HEK293 (cell line): ENCODE data around the gene PLCE1.

Source experiments
- CTCF ChIA-PET: fragments of 350-600 bp; formaldehyde crosslinking; extraction: SDS; loops from one replicate; lab custom pipeline; 2021; ENCODE audit warnings: antibody characterized with exemption; lab: Yijun Ruan, JAX
- POLR2A ChIA-PET: fragments of 300-600 bp; formaldehyde crosslinking; extraction: SDS; loops from one replicate; lab custom pipeline; 2020; ENCODE audit warnings: antibody characterized with exemption, inconsistent platforms; lab: Yijun Ruan, JAX
- H3K27ac ChIP-seq: fragments of 200-500 bp; sonication (Bioruptor generic); 2 replicates; pipeline ENCODE4 v1.5.1; 2014; ENCODE audit warnings: low read depth, low read length, control low read depth, inconsistent platforms; ENCODE audit errors: extremely low read depth
- H3K36me3 ChIP-seq, 2 experiments: fragments of 200-500 bp in 1 of 2; sonication (Bioruptor generic) in 1 of 2; 1 replicate in 1 of 2; 2 replicates in 1 of 2; pipeline ENCODE4 v1.5.1; 2014 to 2017; ENCODE audit warnings: inconsistent platforms in 2 of 2, low read length in 2 of 2; ENCODE audit not compliant: control insufficient read depth in 2 of 2, insufficient read depth in 1 of 2
- H3K4me1 ChIP-seq: fragments of 200-500 bp; sonication (Bioruptor generic); 2 replicates; pipeline ENCODE4 v1.5.1; 2014; ENCODE audit warnings: mild to moderate bottlenecking, low read length, inconsistent platforms; ENCODE audit not compliant: control insufficient read depth, insufficient read depth
- H3K4me3 ChIP-seq: 2 replicates; pipeline ENCODE4 v1.5.1; 2011; ENCODE audit warnings: low read depth, mild to moderate bottlenecking, control low read depth, low read length, moderate library complexity
- H3K9me3 ChIP-seq: fragments of 200-500 bp; sonication (Bioruptor generic); 2 replicates; pipeline ENCODE4 v1.5.1; 2014; ENCODE audit warnings: low read depth, low read length, inconsistent platforms; ENCODE audit not compliant: control insufficient read depth, insufficient read depth
- GFI1B ChIP-seq: fragments of 450-650 bp; formaldehyde crosslinking; IDR thresholded peaks from 2 replicates; pipeline ENCODE4 v1.5.1; 2016; ENCODE audit warnings: missing biosample characterization, missing genetic modification characterization
- IKZF3 ChIP-seq: fragments of 450-650 bp; IDR thresholded peaks from 2 replicates; pipeline ENCODE4 v1.5.0; 2018; ENCODE audit warnings: missing biosample characterization, mild to moderate bottlenecking, missing genetic modification characterization, moderate library complexity
- KLF8 ChIP-seq: fragments of 450-650 bp; formaldehyde crosslinking; IDR thresholded peaks from 2 replicates; pipeline ENCODE4 v1.5.1; 2016; ENCODE audit warnings: missing biosample characterization, missing genetic modification characterization
- MZF1 ChIP-seq: fragments of 450-650 bp; formaldehyde crosslinking; IDR thresholded peaks from 2 replicates; pipeline ENCODE4 v1.5.1; 2017; ENCODE audit warnings: missing biosample characterization, missing genetic modification characterization, borderline replicate concordance
- PRDM1 ChIP-seq: fragments of 450-650 bp; formaldehyde crosslinking; IDR thresholded peaks from 2 replicates; pipeline ENCODE4; 2016; ENCODE audit warnings: missing biosample characterization, missing genetic modification characterization
- SP7 ChIP-seq: fragments of 450-650 bp; formaldehyde crosslinking; IDR thresholded peaks from 2 replicates; pipeline ENCODE4 v1.5.1; 2016; ENCODE audit warnings: missing biosample characterization, missing genetic modification characterization
- TRIM28 ChIP-seq: IDR thresholded peaks from 2 replicates; pipeline ENCODE4 v1.6.1; 2011; ENCODE audit warnings: low read length, control low read depth, borderline replicate concordance
- ZBTB17 ChIP-seq: fragments of 450-650 bp; formaldehyde crosslinking; IDR thresholded peaks from 2 replicates; pipeline ENCODE4 v1.5.1; 2016; ENCODE audit warnings: missing biosample characterization, missing genetic modification characterization
- ZBTB20 ChIP-seq: fragments of 450-650 bp; formaldehyde crosslinking; IDR thresholded peaks from 2 replicates; pipeline ENCODE4 v1.5.1; 2016; ENCODE audit warnings: missing biosample characterization, missing genetic modification characterization
- ZBTB21 ChIP-seq: fragments of 450-650 bp; formaldehyde crosslinking; IDR thresholded peaks from 2 replicates; pipeline ENCODE4 v1.5.1; 2017; ENCODE audit warnings: missing biosample characterization, missing genetic modification characterization
- ZEB2 ChIP-seq: fragments of 450-650 bp; formaldehyde crosslinking; IDR thresholded peaks from 2 replicates; pipeline ENCODE4 v1.5.1; 2016; ENCODE audit warnings: missing biosample characterization, missing genetic modification characterization
- ZNF121 ChIP-seq: fragments of 450-650 bp; formaldehyde crosslinking; IDR thresholded peaks from 2 replicates; pipeline ENCODE4 v1.5.1; 2016; ENCODE audit warnings: missing biosample characterization, missing genetic modification characterization
- ZNF266 ChIP-seq: fragments of 450-650 bp; formaldehyde crosslinking; IDR thresholded peaks from 2 replicates; pipeline ENCODE4 v1.5.1; 2016; ENCODE audit warnings: missing biosample characterization, missing genetic modification characterization, low read depth
- ZNF335 ChIP-seq: fragments of 450-650 bp; formaldehyde crosslinking; conservative IDR thresholded peaks from 2 replicates; pipeline ENCODE4 v1.5.1; 2016; ENCODE audit warnings: missing biosample characterization, missing genetic modification characterization
- ZNF366 ChIP-seq: fragments of 450-650 bp; formaldehyde crosslinking; conservative IDR thresholded peaks from 2 replicates; pipeline ENCODE4 v1.5.1; 2016; ENCODE audit warnings: missing biosample characterization, missing genetic modification characterization
- ZNF423 ChIP-seq: fragments of 450-650 bp; formaldehyde crosslinking; IDR thresholded peaks from 2 replicates; pipeline ENCODE4 v1.5.1; 2016; ENCODE audit warnings: missing biosample characterization, missing genetic modification characterization
- ZNF433 ChIP-seq: fragments of 450-650 bp; formaldehyde crosslinking; IDR thresholded peaks from 2 replicates; pipeline ENCODE4 v1.5.1; 2016; ENCODE audit warnings: missing biosample characterization, missing genetic modification characterization, low read depth
- ZNF510 ChIP-seq: fragments of 450-650 bp; formaldehyde crosslinking; IDR thresholded peaks from 2 replicates; pipeline ENCODE4 v1.5.1; 2018; ENCODE audit warnings: mild to moderate bottlenecking, missing genetic modification characterization, missing biosample characterization; ENCODE audit not compliant: insufficient replicate concordance
- ZNF529 ChIP-seq: fragments of 450-650 bp; formaldehyde crosslinking; IDR thresholded peaks from 2 replicates; pipeline ENCODE4 v1.5.1; 2017; ENCODE audit warnings: missing genetic modification characterization, missing biosample characterization; ENCODE audit not compliant: insufficient replicate concordance
- ZNF555 ChIP-seq: fragments of 450-650 bp; formaldehyde crosslinking; conservative IDR thresholded peaks from 2 replicates; pipeline ENCODE4 v1.5.1; 2017; ENCODE audit warnings: missing biosample characterization, mild to moderate bottlenecking, missing genetic modification characterization, inconsistent platforms
- ZNF561 ChIP-seq: fragments of 450-650 bp; IDR thresholded peaks from 2 replicates; pipeline ENCODE4 v1.5.1; 2018; ENCODE audit warnings: missing biosample characterization, missing genetic modification characterization, borderline replicate concordance
- ZNF600 ChIP-seq: fragments of 450-650 bp; formaldehyde crosslinking; IDR thresholded peaks from 2 replicates; pipeline ENCODE4 v1.5.1; 2016; ENCODE audit warnings: missing biosample characterization, missing genetic modification characterization
- ZNF670 ChIP-seq: fragments of 450-650 bp; formaldehyde crosslinking; IDR thresholded peaks from 2 replicates; pipeline ENCODE4 v1.5.1; 2016; ENCODE audit warnings: missing biosample characterization, missing genetic modification characterization, low read depth
- ZNF701 ChIP-seq: fragments of 450-650 bp; formaldehyde crosslinking; IDR thresholded peaks from 2 replicates; pipeline ENCODE4 v1.5.1; 2016; ENCODE audit warnings: missing biosample characterization, missing genetic modification characterization
- ZSCAN30 ChIP-seq: fragments of 450-650 bp; IDR thresholded peaks from 2 replicates; pipeline ENCODE4 v1.5.1; 2018; ENCODE audit warnings: missing biosample characterization, mild to moderate bottlenecking, missing genetic modification characterization, moderate library complexity
- TF ChIP-seq, protein P1 (sequence below): fragments of 450-650 bp; formaldehyde crosslinking; IDR thresholded peaks from 2 replicates; pipeline ENCODE4 v1.5.1; 2016; ENCODE audit warnings: missing biosample characterization, missing genetic modification characterization
- TF ChIP-seq, protein P2 (sequence below): fragments of 450-650 bp; formaldehyde crosslinking; IDR thresholded peaks from 2 replicates; pipeline ENCODE4 v1.5.1; 2016; ENCODE audit warnings: missing biosample characterization, missing genetic modification characterization
- TF ChIP-seq, protein P3 (sequence below): fragments of 450-650 bp; formaldehyde crosslinking; IDR thresholded peaks from 2 replicates; pipeline ENCODE4 v1.5.1; 2017; ENCODE audit warnings: missing biosample characterization, missing genetic modification characterization
- TF ChIP-seq, protein P4 (sequence below): fragments of 450-650 bp; formaldehyde crosslinking; IDR thresholded peaks from 2 replicates; pipeline ENCODE4 v1.5.1; 2017; ENCODE audit warnings: missing biosample characterization, missing genetic modification characterization
- TF ChIP-seq, protein P5 (sequence below): fragments of 450-650 bp; formaldehyde crosslinking; IDR thresholded peaks from 2 replicates; pipeline ENCODE4 v1.5.1; 2016; ENCODE audit warnings: missing biosample characterization, missing genetic modification characterization

The PLCE1 gene

DNA sequence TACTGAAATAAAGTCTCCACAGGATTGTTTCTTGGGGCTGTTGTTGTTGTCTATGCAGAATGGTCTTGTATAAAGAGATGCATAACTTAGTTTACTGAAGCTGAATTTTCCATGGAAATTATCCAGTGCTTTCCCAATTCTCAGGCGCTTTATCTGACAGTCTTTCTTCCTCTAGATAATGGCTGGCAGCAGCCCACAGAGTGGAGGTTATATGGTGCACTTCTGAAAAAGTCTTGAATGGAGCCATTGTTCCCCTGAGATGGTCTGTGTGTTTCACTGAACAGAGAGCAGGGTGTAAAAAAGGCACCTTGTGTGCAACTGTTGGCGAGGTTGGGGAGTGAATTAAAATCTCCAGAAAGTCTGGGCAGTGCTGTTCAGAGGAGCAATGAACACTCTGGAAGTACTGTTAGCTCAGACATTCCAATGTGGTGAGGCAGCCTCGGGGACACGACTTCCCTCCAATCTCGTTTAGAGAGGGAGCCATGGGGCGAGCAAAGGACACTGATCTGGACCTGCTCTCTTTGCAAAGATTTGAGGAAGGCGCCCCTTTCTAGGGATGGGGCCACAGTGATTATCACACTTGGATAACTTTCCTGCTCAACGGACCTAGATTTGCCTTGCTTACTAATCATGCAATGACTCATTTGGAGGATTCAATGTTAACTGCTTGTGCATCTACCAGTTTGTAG is 2.0 kb upstream of the PLCE1 start:
- Histone ChIP-seq H3K4me1 (peaks cover 24% of the 10 kb centered on the region), H3K4me3 (no peak overlapping the region), H3K27ac (peak overlapping the region; percentile 28; the same call in 1 of the 2 replicates), H3K9me3 (no peaks in the 10 kb centered on the region), H3K36me3 (no peaks in the 10 kb centered on the region)
- POLR2A ChIA-PET, result interaction anchor here (0.9 kb wide), 2 partner anchors 38 to 57 kb away, joined by 3 to 4 read pairs; no protein-coding TSS in a partner anchor
- CTCF ChIA-PET, result interaction anchor here (0.6 to 1.8 kb wide), 9 partner anchors 15 to 634 kb away, joined by 3 to 7 read pairs (median 4); no protein-coding TSS in a partner anchor
- TF ChIP-seq ZBTB20, result peak; percentile 77; the same call in 1 of the 2 replicates
- TF ChIP-seq, protein P1, sequence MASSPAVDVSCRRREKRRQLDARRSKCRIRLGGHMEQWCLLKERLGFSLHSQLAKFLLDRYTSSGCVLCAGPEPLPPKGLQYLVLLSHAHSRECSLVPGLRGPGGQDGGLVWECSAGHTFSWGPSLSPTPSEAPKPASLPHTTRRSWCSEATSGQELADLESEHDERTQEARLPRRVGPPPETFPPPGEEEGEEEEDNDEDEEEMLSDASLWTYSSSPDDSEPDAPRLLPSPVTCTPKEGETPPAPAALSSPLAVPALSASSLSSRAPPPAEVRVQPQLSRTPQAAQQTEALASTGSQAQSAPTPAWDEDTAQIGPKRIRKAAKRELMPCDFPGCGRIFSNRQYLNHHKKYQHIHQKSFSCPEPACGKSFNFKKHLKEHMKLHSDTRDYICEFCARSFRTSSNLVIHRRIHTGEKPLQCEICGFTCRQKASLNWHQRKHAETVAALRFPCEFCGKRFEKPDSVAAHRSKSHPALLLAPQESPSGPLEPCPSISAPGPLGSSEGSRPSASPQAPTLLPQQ (tag by site-specific recombination), result peak; percentile 57
- TF ChIP-seq ZNF600, result peak; percentile 75
- no peak for TF ChIP-seq ZNF121
- TF ChIP-seq ZNF423 (tag by site-specific recombination), result no peak
- peak; percentile 69 for TF ChIP-seq ZBTB17
- TF ChIP-seq ZNF701, result no peak
- peak; percentile 65; the same call in 1 of the 2 replicates for TF ChIP-seq MZF1 (tag by site-specific recombination)
- TF ChIP-seq ZNF670 (tag by site-specific recombination), result no peak
- no peak for TF ChIP-seq ZNF510 (tag by site-specific recombination)
- peak; percentile 39; the same call in 1 of the 2 replicates for TF ChIP-seq KLF8 (tag by site-specific recombination)
- TF ChIP-seq ZNF335 (tag by site-specific recombination), result peak; percentile 53
- TF ChIP-seq ZNF266, result peak; percentile 91
- TF ChIP-seq SP7, result peak; percentile 74
- no peak for TF ChIP-seq ZNF433 (tag by site-specific recombination)
- TF ChIP-seq, protein P2, sequence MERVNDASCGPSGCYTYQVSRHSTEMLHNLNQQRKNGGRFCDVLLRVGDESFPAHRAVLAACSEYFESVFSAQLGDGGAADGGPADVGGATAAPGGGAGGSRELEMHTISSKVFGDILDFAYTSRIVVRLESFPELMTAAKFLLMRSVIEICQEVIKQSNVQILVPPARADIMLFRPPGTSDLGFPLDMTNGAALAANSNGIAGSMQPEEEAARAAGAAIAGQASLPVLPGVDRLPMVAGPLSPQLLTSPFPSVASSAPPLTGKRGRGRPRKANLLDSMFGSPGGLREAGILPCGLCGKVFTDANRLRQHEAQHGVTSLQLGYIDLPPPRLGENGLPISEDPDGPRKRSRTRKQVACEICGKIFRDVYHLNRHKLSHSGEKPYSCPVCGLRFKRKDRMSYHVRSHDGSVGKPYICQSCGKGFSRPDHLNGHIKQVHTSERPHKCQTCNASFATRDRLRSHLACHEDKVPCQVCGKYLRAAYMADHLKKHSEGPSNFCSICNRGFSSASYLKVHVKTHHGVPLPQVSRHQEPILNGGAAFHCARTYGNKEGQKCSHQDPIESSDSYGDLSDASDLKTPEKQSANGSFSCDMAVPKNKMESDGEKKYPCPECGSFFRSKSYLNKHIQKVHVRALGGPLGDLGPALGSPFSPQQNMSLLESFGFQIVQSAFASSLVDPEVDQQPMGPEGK (tag by site-specific recombination), result peak; percentile 77
- 0 out of 2 replicates have a peak, but pooled peaks have one; percentile 26 for TF ChIP-seq IKZF3 (tag by site-specific recombination)
- TF ChIP-seq ZSCAN30 (tag by site-specific recombination), result 0 out of 2 replicates have a peak, but pooled peaks have one; percentile 36
- TF ChIP-seq GFI1B (tag by site-specific recombination), result peak; percentile 72
- TF ChIP-seq ZNF555, result no peak
- TF ChIP-seq ZNF366 (tag by site-specific recombination), result peak; percentile 58; the same call in 1 of the 2 replicates
- TF ChIP-seq, protein P3, sequence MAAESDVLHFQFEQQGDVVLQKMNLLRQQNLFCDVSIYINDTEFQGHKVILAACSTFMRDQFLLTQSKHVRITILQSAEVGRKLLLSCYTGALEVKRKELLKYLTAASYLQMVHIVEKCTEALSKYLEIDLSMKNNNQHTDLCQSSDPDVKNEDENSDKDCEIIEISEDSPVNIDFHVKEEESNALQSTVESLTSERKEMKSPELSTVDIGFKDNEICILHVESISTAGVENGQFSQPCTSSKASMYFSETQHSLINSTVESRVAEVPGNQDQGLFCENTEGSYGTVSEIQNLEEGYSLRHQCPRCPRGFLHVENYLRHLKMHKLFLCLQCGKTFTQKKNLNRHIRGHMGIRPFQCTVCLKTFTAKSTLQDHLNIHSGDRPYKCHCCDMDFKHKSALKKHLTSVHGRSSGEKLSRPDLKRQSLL (tag by site-specific recombination), result no peak
- TF ChIP-seq, protein P4, sequence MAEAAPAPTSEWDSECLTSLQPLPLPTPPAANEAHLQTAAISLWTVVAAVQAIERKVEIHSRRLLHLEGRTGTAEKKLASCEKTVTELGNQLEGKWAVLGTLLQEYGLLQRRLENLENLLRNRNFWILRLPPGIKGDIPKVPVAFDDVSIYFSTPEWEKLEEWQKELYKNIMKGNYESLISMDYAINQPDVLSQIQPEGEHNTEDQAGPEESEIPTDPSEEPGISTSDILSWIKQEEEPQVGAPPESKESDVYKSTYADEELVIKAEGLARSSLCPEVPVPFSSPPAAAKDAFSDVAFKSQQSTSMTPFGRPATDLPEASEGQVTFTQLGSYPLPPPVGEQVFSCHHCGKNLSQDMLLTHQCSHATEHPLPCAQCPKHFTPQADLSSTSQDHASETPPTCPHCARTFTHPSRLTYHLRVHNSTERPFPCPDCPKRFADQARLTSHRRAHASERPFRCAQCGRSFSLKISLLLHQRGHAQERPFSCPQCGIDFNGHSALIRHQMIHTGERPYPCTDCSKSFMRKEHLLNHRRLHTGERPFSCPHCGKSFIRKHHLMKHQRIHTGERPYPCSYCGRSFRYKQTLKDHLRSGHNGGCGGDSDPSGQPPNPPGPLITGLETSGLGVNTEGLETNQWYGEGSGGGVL (tag by site-specific recombination), result peak; percentile 12; the same call in 1 of the 2 replicates
- TF ChIP-seq ZBTB21 (tag by site-specific recombination), result peak; percentile 19; the same call in 1 of the 2 replicates
- 0 out of 2 replicates have a peak, but pooled peaks have one; percentile 28 for TF ChIP-seq ZNF561 (tag by site-specific recombination)
- peak; percentile 64 for TF ChIP-seq ZEB2 (tag by site-specific recombination)
- TF ChIP-seq PRDM1 (tag by site-specific recombination), result peak; percentile 59; the same call in 1 of the 2 replicates
- TF ChIP-seq ZNF529 (tag by site-specific recombination), result no peak
- TF ChIP-seq, protein P5, sequence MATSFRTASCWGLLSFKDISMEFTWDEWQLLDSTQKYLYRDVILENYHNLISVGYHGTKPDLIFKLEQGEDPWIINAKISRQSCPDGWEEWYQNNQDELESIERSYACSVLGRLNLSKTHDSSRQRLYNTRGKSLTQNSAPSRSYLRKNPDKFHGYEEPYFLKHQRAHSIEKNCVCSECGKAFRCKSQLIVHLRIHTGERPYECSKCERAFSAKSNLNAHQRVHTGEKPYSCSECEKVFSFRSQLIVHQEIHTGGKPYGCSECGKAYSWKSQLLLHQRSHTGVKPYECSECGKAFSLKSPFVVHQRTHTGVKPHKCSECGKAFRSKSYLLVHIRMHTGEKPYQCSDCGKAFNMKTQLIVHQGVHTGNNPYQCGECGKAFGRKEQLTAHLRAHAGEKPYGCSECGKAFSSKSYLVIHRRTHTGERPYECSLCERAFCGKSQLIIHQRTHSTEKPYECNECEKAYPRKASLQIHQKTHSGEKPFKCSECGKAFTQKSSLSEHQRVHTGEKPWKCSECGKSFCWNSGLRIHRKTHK (tag by site-specific recombination), result no peak
- peak; percentile 67; the same call in 1 of the 2 replicates for TF ChIP-seq TRIM28
